Measurements from ENCODE around the gene PCSK7.

DNA sequence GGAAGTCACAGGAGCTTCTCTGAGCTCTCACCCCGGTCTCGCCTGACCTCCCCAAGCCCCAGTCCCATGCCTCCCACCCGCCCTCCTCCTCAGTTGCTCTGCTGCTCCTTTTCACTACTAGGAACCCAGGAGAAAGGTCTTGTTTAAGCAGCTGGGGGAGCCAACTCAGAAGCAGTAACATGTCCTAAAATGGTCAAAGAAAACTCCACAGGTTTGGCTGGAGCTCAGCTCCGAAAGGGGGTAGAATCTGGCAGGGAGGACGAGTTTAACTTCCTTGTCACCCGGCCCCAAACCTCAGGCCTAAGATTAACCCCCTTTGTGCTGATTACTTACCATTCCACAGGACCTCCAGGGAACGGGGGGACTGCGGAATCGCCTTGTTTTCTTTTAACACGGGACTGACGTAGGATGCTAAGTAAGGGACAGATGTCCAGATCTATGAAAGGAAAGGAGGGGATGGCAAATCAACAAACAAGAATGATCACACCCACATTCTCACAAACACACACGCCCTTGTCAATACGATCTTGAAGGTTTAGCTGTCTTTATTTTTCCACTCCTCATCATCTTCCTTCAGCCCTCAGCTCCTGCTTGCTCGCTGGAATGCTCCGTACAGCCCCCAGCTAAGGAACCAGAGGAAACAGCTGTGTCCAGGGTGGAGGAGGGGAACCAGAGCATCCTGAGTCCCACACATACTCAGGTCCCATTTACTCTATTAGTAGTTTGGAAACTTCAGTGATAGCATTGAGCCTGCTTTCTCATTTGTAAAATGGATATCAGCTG, 13.5 kb downstream of the PCSK7 start:
- TF ChIP-seq, protein P1, sequence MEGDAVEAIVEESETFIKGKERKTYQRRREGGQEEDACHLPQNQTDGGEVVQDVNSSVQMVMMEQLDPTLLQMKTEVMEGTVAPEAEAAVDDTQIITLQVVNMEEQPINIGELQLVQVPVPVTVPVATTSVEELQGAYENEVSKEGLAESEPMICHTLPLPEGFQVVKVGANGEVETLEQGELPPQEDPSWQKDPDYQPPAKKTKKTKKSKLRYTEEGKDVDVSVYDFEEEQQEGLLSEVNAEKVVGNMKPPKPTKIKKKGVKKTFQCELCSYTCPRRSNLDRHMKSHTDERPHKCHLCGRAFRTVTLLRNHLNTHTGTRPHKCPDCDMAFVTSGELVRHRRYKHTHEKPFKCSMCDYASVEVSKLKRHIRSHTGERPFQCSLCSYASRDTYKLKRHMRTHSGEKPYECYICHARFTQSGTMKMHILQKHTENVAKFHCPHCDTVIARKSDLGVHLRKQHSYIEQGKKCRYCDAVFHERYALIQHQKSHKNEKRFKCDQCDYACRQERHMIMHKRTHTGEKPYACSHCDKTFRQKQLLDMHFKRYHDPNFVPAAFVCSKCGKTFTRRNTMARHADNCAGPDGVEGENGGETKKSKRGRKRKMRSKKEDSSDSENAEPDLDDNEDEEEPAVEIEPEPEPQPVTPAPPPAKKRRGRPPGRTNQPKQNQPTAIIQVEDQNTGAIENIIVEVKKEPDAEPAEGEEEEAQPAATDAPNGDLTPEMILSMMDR (conservative IDR thresholded peaks at IDR 0.05; ENCODE audit: low read length) = no peak
- TF ChIP-seq EZH2phosphoT487 (IDR thresholded peaks at IDR 0.05; ENCODE audit: borderline replicate concordance) = no peak

All from Loucy (cell line).